Prostate gland (tissue), 2 donors: ENCODE data around the gene GRIN1. TPM values are rescaled to one million over a fixed set of nuclear protein-coding genes. Genes with fewer than 3 reads are reported as not detected.
A peak's percentile ranks its signal among the peaks of the same experiment; 100 is the strongest.

Source experiments
- DNase-seq: peaks from one replicate; pipeline ENCODE4 v3.0.0-alpha.2; 2019; ENCODE audit warnings: low spot score
- H3K27ac ChIP-seq, 2 donors: fragments of 200-600 bp; sonication (generic); 2 replicates each; pipeline ENCODE4 v1.5.1; 2017 to 2019
- H3K27me3 ChIP-seq: fragments of 200-600 bp; sonication (generic); replicated peaks from 2 replicates; pipeline ENCODE4 v1.5.1; 2019; ENCODE audit not compliant: insufficient read depth
- H3K36me3 ChIP-seq, 2 donors: fragments of 200-600 bp; sonication (generic); 1 replicate in 1 of 2; 2 replicates in 1 of 2; pipeline versions ENCODE4 v1.5.1 to v1.8.1; 2017 to 2019
- H3K4me1 ChIP-seq: fragments of 200-600 bp; sonication (generic); replicated peaks from 2 replicates; pipeline ENCODE4 v1.5.1; 2019
- H3K4me3 ChIP-seq, 2 donors: fragments of 200-600 bp; sonication (generic); 2 replicates each; pipeline ENCODE4 v1.5.1; 2017 to 2019
- H3K9me3 ChIP-seq: fragments of 200-600 bp; sonication (generic); 2 replicates; pipeline ENCODE4 v1.5.1; 2017
- POLR2A ChIP-seq: fragments of 450-650 bp; IDR thresholded peaks from one replicate; pipeline ENCODE4 v1.6.1; 2016; ENCODE audit warnings: antibody characterized with exemption, mild to moderate bottlenecking
- POLR2AphosphoS5 ChIP-seq: sonication (generic); formaldehyde crosslinking; IDR thresholded peaks from one replicate; pipeline ENCODE4 v1.6.1; 2017; ENCODE audit warnings: antibody characterized with exemption
- WGBS: methylation state at CpG from one replicate; pipeline ENCODE4 v1.1.5; 2018; 5-methylcytosine and 5-hydroxymethylcytosine counted together
- intact Hi-C: fragments of 100-400 bp; cut with DNase I; formaldehyde crosslinking; loops from one replicate; pipeline ENCODE4 v1.14.2; 2022
- microRNA-seq: library from miRNA; unstranded; fragments of <30 nt; microRNA quantifications from one replicate; pipeline ENCODE4, GENCODE V29; 2016
- small RNA-seq, 2 donors: library from RNA; depleted of rRNA; stranded (forward); fragments of <200 nt; gene quantifications; one replicate each; pipeline ENCODE3, GENCODE V24; 2016
- total RNA-seq, 2 donors: library from RNA; depleted of rRNA; stranded (reverse); fragments of >200 nt; gene quantifications; one replicate each; pipeline ENCODE4 v1.1.0, GENCODE V29; 2016
- TF ChIP-seq, protein P1 (sequence below), 4 experiments: fragments of 200-600 bp in 2 of 4; fragments of 450-650 bp in 2 of 4; sonication (generic) in 2 of 4; IDR thresholded peaks; 1 replicate in 3 of 4; 2 replicates in 1 of 4; pipeline ENCODE4 v1.5.1; 2016 to 2019; ENCODE audit warnings: antibody characterized with exemption in 4 of 4, mild to moderate bottlenecking in 2 of 4, moderate library complexity in 2 of 4

Gene GRIN1
- total RNA-seq, 2 donors from 2014 or later: 0.59 to 1.8 TPM

- TF ChIP-seq, protein P1, sequence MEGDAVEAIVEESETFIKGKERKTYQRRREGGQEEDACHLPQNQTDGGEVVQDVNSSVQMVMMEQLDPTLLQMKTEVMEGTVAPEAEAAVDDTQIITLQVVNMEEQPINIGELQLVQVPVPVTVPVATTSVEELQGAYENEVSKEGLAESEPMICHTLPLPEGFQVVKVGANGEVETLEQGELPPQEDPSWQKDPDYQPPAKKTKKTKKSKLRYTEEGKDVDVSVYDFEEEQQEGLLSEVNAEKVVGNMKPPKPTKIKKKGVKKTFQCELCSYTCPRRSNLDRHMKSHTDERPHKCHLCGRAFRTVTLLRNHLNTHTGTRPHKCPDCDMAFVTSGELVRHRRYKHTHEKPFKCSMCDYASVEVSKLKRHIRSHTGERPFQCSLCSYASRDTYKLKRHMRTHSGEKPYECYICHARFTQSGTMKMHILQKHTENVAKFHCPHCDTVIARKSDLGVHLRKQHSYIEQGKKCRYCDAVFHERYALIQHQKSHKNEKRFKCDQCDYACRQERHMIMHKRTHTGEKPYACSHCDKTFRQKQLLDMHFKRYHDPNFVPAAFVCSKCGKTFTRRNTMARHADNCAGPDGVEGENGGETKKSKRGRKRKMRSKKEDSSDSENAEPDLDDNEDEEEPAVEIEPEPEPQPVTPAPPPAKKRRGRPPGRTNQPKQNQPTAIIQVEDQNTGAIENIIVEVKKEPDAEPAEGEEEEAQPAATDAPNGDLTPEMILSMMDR (IDR thresholded peaks at IDR 0.05): peak in 2 of 4 experiments; percentile 39 to 56
- TF ChIP-seq POLR2A (peak; percentile 82), POLR2AphosphoS5 (peak; percentile 90)
- DNase-seq: peak; percentile 91
- H3K4me1 ChIP-seq: peaks cover 5% of the 10 kb centered on the region
- no peaks in the 10 kb centered on the region for H3K36me3 ChIP-seq
- H3K27ac ChIP-seq: peak overlapping the region; percentile 72 to 79
- 41% methylated on average over 35 of the region's 36 CpGs for whole genome bisulfite sequencing
- no peaks in the 10 kb centered on the region for H3K27me3 ChIP-seq
- intact Hi-C loops: no loop called here
- H3K9me3 ChIP-seq: no peaks in the 10 kb centered on the region
- H3K4me3 ChIP-seq: peak overlapping the region; percentile 20 to 32
Observed at GRCh38 chr9:137217276-137218211, 78.6 kb downstream of the GRIN1 start.

GRCh38 chr9:137218212-137218753 is 79.3 kb downstream of the GRIN1 start:
- H3K36me3 ChIP-seq: no peaks in the 10 kb centered on the region
- peak overlapping the region; percentile 72 to 79 for H3K27ac ChIP-seq
- intact Hi-C loops: no loop called here
- H3K27me3 ChIP-seq: no peaks in the 10 kb centered on the region
- H3K9me3 ChIP-seq: no peaks in the 10 kb centered on the region
- H3K4me3 ChIP-seq: peak overlapping the region in 1 of 2 donors; percentile 32
- 89% methylated on average over 30 of the region's 30 CpGs for WGBS
- TF ChIP-seq POLR2AphosphoS5 (no peak), POLR2A (no peak)
- TF ChIP-seq, protein P1 (IDR thresholded peaks at IDR 0.05): no peak
- DNase-seq: no peak
- H3K4me1 ChIP-seq: peaks cover 5% of the 10 kb centered on the region

Small RNAs within 50 kb of the gene (microRNA-seq; reads per million reads assigned to microRNA genes)
- not detected for gene MIR3621

Small RNAs within 50 kb of the gene (small RNA-seq; reads per million reads assigned to genes)
- gene MIR3621 (0 reads per million in 2 donors), gene RF00153 (0 reads per million in 2 donors)

Other genes with a start within 250 kb of the GRIN1 start
- gene FBXW5, start 194.4 kb upstream of the GRIN1 start, total RNA-seq: 100 to 1,000 TPM; 199 to 304 TPM
- not detected for gene C8G, start 193.9 kb upstream of the GRIN1 start, total RNA-seq
- 10 to 100 TPM in 1 of 2 donors, 1 to 10 TPM in 1; 4.1 to 13.7 TPM for gene LCN12, start 186.9 kb upstream of the GRIN1 start, total RNA-seq
- 1,000 to 10,000 TPM in 1 of 2 donors, 10 to 100 TPM in 1; 59.4 to 5,242 TPM for gene PTGDS, start 161.7 kb upstream of the GRIN1 start, total RNA-seq
- gene LCNL1, start 156.2 kb upstream of the GRIN1 start, total RNA-seq: 10 to 100 TPM in 1 of 2 donors, under 1 TPM in 1; 0.41 to 22.5 TPM
- 10 to 100 TPM; 61.6 to 71.8 TPM for gene PAXX, start 146.7 kb upstream of the GRIN1 start, total RNA-seq
- gene CLIC3, start 142.6 kb upstream of the GRIN1 start, total RNA-seq: 1 to 10 TPM; 4.2 to 6.7 TPM
- 10 to 100 TPM; 27.4 to 79.1 TPM for gene ABCA2, start 110.9 kb upstream of the GRIN1 start, total RNA-seq
- under 1 TPM in 1 of 2 donors, not detected in 1; 0.57 TPM for gene FUT7, start 107.1 kb upstream of the GRIN1 start, total RNA-seq
- gene NPDC1, start 93.0 kb upstream of the GRIN1 start, total RNA-seq: 100 to 1,000 TPM; 384 to 427 TPM
- 10 to 100 TPM in 1 of 2 donors, 1 to 10 TPM in 1; 9.8 to 10.9 TPM for gene ENTPD2, start 85.1 kb upstream of the GRIN1 start, total RNA-seq
- 10 to 100 TPM in 1 of 2 donors, 1 to 10 TPM in 1; 7.2 to 17.2 TPM for gene SAPCD2, start 68.6 kb upstream of the GRIN1 start, total RNA-seq
- 10 to 100 TPM in 1 of 2 donors, 1 to 10 TPM in 1; 8.2 to 19.9 TPM for gene UAP1L1, start 61.6 kb upstream of the GRIN1 start, total RNA-seq
- gene MAN1B1, start 52.2 kb upstream of the GRIN1 start, total RNA-seq: 100 to 1,000 TPM in 1 of 2 donors, 10 to 100 TPM in 1; 67.4 to 107 TPM
- 100 to 1,000 TPM; 147 to 235 TPM for gene DPP7, start 24.4 kb upstream of the GRIN1 start, total RNA-seq
- gene LRRC26, start 30.9 kb downstream of the GRIN1 start, total RNA-seq: 100 to 1,000 TPM; 183 to 582 TPM
- 1 to 10 TPM in 1 of 2 donors, not detected in 1; 3.1 TPM for gene TMEM210, start 32.9 kb downstream of the GRIN1 start, total RNA-seq
- 10 to 100 TPM; 32.5 to 64.5 TPM for gene ANAPC2, start 49.4 kb downstream of the GRIN1 start, total RNA-seq
- gene SSNA1, start 49.5 kb downstream of the GRIN1 start, total RNA-seq: 100 to 1,000 TPM; 114 to 124 TPM
- 10 to 100 TPM; 26.1 to 30.4 TPM for gene TPRN, start 61.6 kb downstream of the GRIN1 start, total RNA-seq
- 10 to 100 TPM; 35.3 to 47.8 TPM for gene TMEM203, start 66.5 kb downstream of the GRIN1 start, total RNA-seq
- gene NDOR1, start 66.5 kb downstream of the GRIN1 start, total RNA-seq: 10 to 100 TPM; 18.5 to 31.9 TPM
- 1 to 10 TPM; 3.8 to 6.2 TPM for gene RNF208, start 83.1 kb downstream of the GRIN1 start, total RNA-seq
- 1 to 10 TPM; 2.7 to 4.9 TPM for gene CYSRT1, start 86.0 kb downstream of the GRIN1 start, total RNA-seq
- gene RNF224, start 88.3 kb downstream of the GRIN1 start, total RNA-seq: not detected
- under 1 TPM in 1 of 2 donors, not detected in 1; 0.57 TPM for gene SLC34A3, start 91.7 kb downstream of the GRIN1 start, total RNA-seq
- gene TUBB4B, start 102.1 kb downstream of the GRIN1 start, total RNA-seq: 100 to 1,000 TPM; 279 to 484 TPM
- gene STPG3, start 112.1 kb downstream of the GRIN1 start, total RNA-seq: 1 to 10 TPM in 1 of 2 donors, not detected in 1; 4.2 TPM
- gene NELFB, start 116.2 kb downstream of the GRIN1 start, total RNA-seq: 10 to 100 TPM; 44.9 to 82.1 TPM
- gene TOR4A, start 138.6 kb downstream of the GRIN1 start, total RNA-seq: 1 to 10 TPM; 1.6 to 7.3 TPM
- 10 to 100 TPM; 22.4 to 24.3 TPM for gene NRARP, start 163.1 kb downstream of the GRIN1 start, total RNA-seq